Epithelial cell of esophagus (primary cell): Measurements from ENCODE around the gene TNKS1BP1.

Experiments used
- DNase-seq: peaks from one replicate; pipeline ENCODE4 v3.0.0; 2010; ENCODE audit warnings: low read depth
- H3K4me3 ChIP-seq: 2 replicates; pipeline ENCODE4 v1.5.1; 2011; ENCODE audit warnings: mild to moderate bottlenecking, low read length, control low read depth
- TF ChIP-seq, protein P1 (sequence below): IDR thresholded peaks from 2 replicates; pipeline ENCODE4 v1.5.1; 2011; ENCODE audit warnings: low read depth, mild to moderate bottlenecking, low read length, control low read depth, inconsistent platforms; ENCODE audit not compliant: insufficient read depth; ENCODE audit errors: missing control alignments

The TNKS1BP1 gene

DNA sequence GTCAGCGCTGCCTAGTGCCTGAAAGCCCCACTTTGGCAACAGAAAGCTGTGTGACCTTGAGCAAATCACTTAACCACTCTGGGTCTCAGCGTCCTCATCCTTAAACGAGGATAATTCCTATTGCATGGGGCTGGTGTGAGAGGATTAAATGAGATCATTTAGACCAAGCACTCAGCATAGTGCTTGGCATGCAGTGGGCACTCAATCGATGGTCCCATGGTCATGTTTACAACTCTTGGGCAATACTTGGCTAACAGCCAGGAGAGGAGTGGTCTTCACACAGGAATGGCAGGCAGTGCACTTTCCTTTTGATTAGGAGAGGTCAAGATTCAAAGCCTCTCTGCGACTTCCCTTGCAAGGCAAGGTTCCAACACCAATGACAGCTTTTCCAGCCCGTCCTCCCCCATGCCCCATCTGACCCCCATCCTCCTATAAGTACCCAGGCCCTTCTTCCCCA, 14.1 kb downstream of the TNKS1BP1 start:
- TF ChIP-seq, protein P1, sequence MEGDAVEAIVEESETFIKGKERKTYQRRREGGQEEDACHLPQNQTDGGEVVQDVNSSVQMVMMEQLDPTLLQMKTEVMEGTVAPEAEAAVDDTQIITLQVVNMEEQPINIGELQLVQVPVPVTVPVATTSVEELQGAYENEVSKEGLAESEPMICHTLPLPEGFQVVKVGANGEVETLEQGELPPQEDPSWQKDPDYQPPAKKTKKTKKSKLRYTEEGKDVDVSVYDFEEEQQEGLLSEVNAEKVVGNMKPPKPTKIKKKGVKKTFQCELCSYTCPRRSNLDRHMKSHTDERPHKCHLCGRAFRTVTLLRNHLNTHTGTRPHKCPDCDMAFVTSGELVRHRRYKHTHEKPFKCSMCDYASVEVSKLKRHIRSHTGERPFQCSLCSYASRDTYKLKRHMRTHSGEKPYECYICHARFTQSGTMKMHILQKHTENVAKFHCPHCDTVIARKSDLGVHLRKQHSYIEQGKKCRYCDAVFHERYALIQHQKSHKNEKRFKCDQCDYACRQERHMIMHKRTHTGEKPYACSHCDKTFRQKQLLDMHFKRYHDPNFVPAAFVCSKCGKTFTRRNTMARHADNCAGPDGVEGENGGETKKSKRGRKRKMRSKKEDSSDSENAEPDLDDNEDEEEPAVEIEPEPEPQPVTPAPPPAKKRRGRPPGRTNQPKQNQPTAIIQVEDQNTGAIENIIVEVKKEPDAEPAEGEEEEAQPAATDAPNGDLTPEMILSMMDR = no peak
- peak overlapping the region; percentile 84 for H3K4me3 ChIP-seq
- DNase-seq = peak; percentile 24

DNA sequence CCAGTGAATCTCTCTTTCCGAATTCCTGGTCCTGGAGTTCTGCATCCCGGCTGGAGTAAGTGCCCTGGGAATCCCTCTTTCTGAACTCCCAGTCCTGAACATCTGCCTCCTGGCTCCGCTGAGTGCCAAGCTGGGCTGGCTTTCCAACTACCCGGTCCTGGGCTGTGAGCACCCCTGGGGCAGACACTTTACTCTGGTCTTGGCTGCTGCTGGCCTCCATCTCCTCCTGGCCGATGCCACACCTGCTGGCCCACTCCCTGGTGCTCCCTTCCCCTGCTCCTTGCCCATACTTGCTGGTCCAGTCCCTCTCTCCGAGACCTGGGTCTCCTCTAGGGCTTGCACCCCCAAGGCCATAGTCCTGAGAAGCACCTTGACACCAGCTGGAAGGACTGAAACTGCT, 14.7 kb downstream of the TNKS1BP1 start:
- no peak for DNase-seq
- H3K4me3 ChIP-seq = peak overlapping the region; percentile 84
- TF ChIP-seq, protein P1 = no peak

DNA sequence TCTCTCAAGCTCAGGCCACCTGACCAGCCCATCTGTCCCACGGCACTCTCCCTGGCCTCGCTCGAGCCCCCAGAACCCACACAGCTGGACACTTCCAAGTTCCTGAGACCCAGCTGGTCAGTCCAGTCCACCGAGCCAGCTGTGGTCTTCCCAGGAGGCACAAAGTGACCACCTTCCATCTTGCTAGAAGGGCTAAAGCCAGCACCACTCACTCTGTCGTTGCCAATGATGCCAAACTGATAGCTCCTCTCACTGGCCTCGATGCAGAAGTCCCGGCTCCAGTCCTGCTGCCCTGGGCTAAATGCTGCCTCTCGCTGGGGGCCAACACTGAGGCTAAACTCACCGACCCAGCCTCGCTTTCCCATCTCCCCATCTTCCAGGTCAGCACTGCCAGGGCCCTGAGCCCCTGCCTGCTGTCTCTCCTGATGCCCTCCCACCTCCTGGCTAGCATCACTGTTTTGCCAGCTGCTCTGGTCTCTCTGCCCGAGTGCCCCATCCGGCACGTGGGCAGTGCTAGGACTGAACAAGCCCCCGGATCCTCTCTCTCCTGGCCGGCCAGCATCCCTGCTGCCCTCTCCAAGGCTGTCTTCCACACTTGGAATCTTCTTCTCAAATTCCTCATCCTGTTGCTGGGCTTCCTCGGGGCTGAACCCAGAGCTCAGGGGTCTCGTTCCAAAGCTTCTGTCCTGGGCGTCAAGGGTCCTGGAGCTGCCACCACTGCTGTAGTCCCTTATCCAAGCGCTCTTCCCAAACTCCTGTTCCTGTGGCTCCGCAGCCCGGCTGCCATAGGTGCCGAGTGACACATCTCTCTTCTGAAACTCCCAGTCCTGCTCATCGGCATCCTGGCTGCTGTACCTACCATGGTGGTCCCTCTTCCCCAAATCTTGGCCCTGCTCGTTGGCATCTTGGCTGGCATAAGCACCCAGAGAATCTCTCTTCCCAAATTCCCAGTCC, 15.4 kb downstream of the TNKS1BP1 start:
- TF ChIP-seq, protein P1 = no peak
- DNase-seq = no peak
- H3K4me3 ChIP-seq = peak overlapping the region; percentile 84

DNA sequence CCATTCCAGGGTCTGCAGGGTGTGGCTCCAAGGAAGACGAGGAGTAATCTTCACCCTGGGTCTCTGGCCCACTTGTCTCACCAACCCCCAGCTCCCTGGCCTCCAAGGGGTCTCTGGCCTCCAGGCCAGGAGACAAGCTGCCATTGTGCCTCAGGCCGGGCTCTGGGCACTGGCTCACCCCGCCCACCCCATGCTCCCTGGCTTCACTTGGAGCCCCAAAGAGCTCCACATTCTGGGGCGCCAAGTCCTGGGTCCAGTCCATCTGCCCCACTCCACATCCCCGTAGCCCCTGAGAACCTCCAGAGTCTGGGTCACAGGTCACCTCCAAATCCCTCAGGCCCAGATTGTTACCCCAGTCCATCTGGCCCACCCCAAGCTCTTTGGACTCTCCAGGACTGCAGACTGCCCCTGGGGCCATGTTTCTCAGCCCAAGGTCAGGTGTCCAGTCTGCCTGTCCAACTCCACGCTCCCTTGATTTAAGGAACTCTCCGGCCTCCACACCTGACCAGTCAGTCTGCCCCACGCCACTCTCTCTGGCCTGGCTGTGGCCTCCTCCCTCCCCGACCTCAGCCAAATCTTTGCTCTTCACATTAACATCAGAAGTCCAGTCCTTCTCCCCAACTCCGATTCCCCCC, 16.2 kb downstream of the TNKS1BP1 start:
- TF ChIP-seq, protein P1 = no peak
- peak overlapping the region; percentile 84 for H3K4me3 ChIP-seq
- no peak for DNase-seq

DNA sequence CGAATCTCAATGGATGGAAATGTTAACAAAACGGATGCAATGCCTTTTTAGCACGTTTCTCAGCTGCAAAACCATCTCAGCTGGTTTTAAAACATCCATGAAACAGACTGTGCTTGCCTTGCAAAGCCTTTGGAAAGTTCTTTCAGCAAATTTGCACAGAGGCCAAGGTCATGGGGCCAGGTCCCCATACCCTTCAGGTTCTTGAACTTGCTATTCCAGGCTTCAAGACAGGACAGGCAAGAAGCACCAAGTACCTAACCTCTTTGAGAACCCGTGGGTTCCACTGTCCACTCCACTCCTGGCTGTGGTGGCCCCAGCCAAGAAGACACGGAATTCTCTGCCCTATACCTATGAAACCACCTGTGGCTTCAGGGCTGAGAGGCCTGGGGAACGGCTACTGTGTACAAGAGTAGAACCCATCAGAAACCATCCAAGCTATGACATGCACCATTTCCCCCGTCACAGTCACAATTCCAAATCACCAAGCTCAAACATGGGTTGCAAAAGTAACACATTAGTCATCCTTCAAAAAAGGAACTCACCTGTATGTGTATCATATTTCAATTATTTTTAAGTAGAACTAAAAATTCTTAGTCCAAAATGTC, 17.0 kb downstream of the TNKS1BP1 start:
- peak; percentile 84 for DNase-seq
- H3K4me3 ChIP-seq = peak overlapping the region; percentile 84
- TF ChIP-seq, protein P1 = no peak

DNA sequence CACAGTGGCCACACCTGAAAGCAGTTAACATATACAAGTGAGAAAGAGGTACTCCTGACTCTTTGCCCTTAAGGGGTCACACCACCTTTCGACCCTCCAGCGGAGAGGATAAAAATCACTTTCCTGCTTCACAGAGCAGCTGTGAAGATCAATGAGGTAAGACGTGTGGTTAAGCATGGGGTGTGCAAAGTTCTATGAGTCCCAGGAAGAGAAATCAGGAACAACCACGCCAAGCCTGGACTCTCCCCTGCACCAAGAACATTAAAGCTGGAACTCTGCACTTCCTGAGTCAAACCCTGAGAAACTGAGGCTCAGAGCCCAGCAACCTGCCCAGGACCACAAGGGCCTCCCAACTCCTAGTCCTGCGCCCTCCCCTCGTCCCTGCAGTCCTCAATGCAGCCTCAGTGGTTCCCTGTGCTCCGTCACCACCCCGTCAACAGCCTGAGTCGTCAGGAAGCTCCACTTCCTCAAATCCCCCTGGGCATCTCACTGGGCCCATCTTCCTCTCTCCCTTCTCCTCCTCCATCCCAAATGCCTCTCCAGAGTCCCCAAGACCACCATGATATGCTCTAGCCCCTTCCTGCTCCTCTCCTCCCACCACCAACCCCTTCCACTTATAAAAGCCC, 17.7 kb downstream of the TNKS1BP1 start:
- peak overlapping the region; percentile 84 for H3K4me3 ChIP-seq
- TF ChIP-seq, protein P1 = no peak
- no peak for DNase-seq
